Measurements from ENCODE around the gene AIFM2. TPM values are rescaled to one million over a fixed set of nuclear protein-coding genes. Genes with fewer than 3 reads are reported as not detected.
"Not testable (repeated sequence)": the region's sequence is repeated elsewhere in the genome, so short reads cannot be mapped to it uniquely, and the experiment has no call there.

AIFM2 gene
- total RNA-seq, 2 donors from 2014 or later, result 15.4 to 25.7 TPM

DNA sequence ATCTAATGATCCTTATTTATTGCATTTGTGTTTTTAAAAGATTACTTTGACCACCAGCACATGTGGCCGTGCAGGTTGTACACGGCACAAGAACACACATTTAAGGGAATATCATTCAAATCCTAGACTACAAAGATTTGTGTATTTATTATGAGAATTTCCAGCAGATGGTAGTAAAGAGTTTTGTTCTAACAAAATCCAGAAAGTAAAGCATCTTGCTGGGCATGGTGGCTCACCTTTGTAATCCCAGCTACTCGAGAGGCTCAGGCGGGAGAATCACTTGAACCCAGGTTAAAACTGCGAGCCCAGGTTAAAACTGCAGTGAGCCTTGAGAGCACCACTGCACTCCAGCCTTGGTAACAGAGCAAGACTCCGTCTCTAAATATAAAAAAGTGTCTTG is 48.4 kb downstream of the AIFM2 start:
- H3K27me3 ChIP-seq, result no peaks in the 10 kb centered on the region
- DNase-seq, result no peak
- no peaks in the 10 kb centered on the region for H3K9me3 ChIP-seq
- H3K4me3 ChIP-seq, result no peak overlapping the region
- no peaks in the 10 kb centered on the region for H3K36me3 ChIP-seq
- no peaks in the 10 kb centered on the region for H3K4me1 ChIP-seq
- TF ChIP-seq, protein P1, sequence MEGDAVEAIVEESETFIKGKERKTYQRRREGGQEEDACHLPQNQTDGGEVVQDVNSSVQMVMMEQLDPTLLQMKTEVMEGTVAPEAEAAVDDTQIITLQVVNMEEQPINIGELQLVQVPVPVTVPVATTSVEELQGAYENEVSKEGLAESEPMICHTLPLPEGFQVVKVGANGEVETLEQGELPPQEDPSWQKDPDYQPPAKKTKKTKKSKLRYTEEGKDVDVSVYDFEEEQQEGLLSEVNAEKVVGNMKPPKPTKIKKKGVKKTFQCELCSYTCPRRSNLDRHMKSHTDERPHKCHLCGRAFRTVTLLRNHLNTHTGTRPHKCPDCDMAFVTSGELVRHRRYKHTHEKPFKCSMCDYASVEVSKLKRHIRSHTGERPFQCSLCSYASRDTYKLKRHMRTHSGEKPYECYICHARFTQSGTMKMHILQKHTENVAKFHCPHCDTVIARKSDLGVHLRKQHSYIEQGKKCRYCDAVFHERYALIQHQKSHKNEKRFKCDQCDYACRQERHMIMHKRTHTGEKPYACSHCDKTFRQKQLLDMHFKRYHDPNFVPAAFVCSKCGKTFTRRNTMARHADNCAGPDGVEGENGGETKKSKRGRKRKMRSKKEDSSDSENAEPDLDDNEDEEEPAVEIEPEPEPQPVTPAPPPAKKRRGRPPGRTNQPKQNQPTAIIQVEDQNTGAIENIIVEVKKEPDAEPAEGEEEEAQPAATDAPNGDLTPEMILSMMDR (IDR thresholded peaks at IDR 0.05), result no peak
- H3K9ac ChIP-seq (ENCODE audit: low read depth in 2 of 2, low read length in 2 of 2), result no peak overlapping the region
- no peak overlapping the region for H3K27ac ChIP-seq
- intact Hi-C loops (cut with DNase I), result no loop called here

DNA sequence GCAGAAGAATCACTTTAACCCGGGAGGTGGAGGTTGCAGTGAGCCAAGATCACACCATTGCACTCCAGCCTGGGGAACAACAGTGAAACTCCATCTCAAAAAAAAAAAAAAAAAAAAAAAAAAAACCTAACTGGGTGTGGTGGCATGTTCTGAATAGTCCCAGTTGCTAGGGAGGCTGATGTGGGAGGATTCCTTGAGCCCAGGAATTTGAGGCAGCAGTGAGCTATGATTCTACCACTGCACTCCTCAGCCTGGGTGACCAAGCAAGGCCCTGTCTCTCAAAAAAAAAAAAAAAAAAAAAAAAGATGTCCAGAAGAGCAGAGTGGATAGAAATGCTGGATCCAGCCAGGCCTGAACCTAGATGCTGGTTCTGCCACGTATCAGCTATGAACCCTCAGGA is 51.8 kb downstream of the AIFM2 start:
- intact Hi-C loops (cut with DNase I); H3K9me3 ChIP-seq; H3K4me1 ChIP-seq; DNase-seq; H3K27me3 ChIP-seq; H3K27ac ChIP-seq; H3K9ac ChIP-seq (ENCODE audit: low read depth in 2 of 2, low read length in 2 of 2); H3K4me3 ChIP-seq; H3K36me3 ChIP-seq: not testable (repeated sequence)

DNA sequence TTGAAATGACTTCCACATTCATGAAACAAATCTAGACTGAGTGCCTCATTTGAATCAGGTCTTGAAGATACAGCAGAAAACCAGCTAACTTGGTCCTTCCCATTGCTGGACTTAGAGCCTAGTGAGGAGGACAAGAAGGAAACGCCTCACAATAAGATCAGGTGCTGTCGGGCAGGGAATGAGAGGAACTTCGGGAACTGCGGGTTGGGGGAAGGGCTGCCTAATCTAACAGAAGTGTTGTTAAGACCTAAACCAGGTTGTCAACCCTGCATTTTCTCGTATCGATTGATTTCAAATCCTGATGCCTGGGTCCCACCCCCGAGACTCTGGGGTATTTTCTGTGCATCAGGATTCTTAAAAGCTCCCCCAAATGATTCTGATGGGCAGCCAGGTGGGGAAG is 53.7 kb downstream of the AIFM2 start:
- Histone ChIP-seq H3K4me1 (no peaks in the 10 kb centered on the region), H3K36me3 (no peaks in the 10 kb centered on the region), H3K27ac (no peak overlapping the region), H3K27me3 (no peaks in the 10 kb centered on the region), H3K9me3 (no peaks in the 10 kb centered on the region), H3K4me3 (no peak overlapping the region), H3K9ac (ENCODE audit: low read depth in 2 of 2, low read length in 2 of 2) (no peak overlapping the region)
- DNase-seq, result no peak
- TF ChIP-seq, protein P1 (IDR thresholded peaks at IDR 0.05), result no peak
- intact Hi-C loops (cut with DNase I), result no loop called here

DNA sequence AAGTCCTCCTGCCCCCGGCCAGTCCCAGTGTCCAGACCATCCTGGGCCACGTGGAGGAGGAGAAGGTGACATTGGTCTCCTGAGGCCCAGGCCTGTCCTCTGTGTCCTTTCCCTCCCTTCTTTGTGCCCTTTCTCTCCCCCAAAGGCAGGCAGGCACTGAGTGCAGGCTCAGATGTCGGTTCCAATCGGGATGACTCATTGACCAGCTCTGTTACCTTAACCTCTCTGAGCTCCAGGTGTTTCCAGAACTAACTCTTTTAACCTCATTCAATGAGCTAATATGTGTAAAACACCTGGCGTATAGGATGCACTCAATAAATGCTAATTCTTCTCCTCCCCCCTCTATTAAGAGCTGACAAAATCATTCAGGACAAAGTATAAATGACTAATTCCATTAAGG is 54.3 kb downstream of the AIFM2 start:
- no peaks in the 10 kb centered on the region for H3K9me3 ChIP-seq
- TF ChIP-seq, protein P1 (IDR thresholded peaks at IDR 0.05), result no peak
- DNase-seq, result no peak
- H3K9ac ChIP-seq (ENCODE audit: low read depth in 2 of 2, low read length in 2 of 2), result no peak overlapping the region
- intact Hi-C loops (cut with DNase I), result no loop called here
- no peaks in the 10 kb centered on the region for H3K27me3 ChIP-seq
- H3K27ac ChIP-seq, result no peak overlapping the region
- H3K36me3 ChIP-seq, result no peaks in the 10 kb centered on the region
- no peak overlapping the region for H3K4me3 ChIP-seq
- no peaks in the 10 kb centered on the region for H3K4me1 ChIP-seq

DNA sequence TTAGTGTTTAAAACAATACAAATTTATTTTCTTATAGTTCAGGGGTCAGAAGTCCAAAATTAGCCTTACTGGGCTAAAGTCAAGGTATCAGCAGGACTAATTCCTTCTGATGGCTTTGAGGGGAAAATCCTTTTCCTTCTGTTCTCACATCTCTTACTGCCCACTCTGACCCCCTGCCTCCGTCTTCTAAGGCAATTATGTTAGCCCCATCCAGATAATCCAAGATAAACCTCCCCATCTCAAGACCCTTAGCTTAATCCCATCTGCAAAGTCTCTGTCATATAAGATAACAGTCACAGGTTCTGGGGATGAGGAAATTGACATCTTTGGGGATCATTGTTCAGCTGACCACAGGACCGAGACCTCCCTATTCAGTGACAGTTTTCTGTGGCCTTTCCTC is 57.7 kb downstream of the AIFM2 start:
- intact Hi-C loops (cut with DNase I), result no loop called here
- Histone ChIP-seq H3K4me3 (no peak overlapping the region), H3K9ac (ENCODE audit: low read depth in 2 of 2, low read length in 2 of 2) (no peak overlapping the region), H3K27ac (no peak overlapping the region), H3K9me3 (no peaks in the 10 kb centered on the region), H3K4me1 (no peaks in the 10 kb centered on the region), H3K36me3 (no peaks in the 10 kb centered on the region), H3K27me3 (no peaks in the 10 kb centered on the region)
- TF ChIP-seq, protein P1 (IDR thresholded peaks at IDR 0.05), result no peak
- DNase-seq, result no peak

DNA sequence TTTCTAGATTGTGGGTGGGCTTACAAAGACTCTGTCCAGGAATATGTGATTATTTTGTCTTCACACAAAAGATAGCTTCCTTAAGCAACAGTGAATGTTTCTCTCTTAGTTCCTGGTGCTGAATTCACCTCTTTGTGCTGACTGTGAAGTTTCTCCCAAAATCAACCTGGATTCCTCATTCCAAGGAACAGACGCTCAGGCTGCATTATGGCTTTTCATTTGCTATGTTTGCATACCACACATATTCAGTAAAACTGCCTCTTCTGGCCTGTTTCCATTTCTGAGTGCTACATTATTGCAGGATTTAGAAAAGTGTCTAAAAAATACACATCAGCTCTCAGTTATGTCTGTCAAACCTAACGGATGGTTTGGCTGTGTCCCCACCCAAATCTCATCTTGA is 58.5 kb downstream of the AIFM2 start:
- Histone ChIP-seq H3K4me1 (no peaks in the 10 kb centered on the region), H3K27me3 (no peaks in the 10 kb centered on the region), H3K27ac (no peak overlapping the region), H3K36me3 (no peaks in the 10 kb centered on the region), H3K9ac (ENCODE audit: low read depth in 2 of 2, low read length in 2 of 2) (no peak overlapping the region), H3K9me3 (no peaks in the 10 kb centered on the region), H3K4me3 (no peak overlapping the region)
- TF ChIP-seq, protein P1 (IDR thresholded peaks at IDR 0.05), result no peak
- DNase-seq, result no peak
- intact Hi-C loops (cut with DNase I), result no loop called here
